ENCODE measurements around the gene ARID3A.
"Not testable (repeated sequence)": the region's sequence is repeated elsewhere in the genome, so short reads cannot be mapped to it uniquely, and the experiment has no call there.

ARID3A gene

DNA sequence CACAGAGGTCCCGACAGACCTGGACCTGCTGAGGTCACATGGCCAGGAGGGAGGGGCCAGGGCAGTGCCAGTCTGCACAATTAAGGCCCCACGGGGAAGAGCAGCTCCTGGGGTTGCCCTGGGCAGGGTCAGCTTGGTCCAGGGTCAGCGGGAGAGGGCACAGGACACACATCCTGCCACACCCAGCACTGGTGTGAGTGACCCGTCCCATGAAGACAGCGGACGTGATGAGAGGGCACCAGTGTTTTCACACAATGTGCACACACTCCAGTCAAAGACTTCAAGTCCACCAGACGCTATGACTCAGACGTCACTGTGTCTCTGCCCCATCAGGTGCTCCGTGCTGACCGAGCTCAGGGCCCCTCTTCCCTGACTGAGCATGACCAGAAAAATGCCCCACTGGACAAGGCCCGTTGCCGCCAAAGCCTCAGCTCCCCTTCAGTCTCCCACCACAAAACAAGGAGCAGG is 90.8 kb downstream of the ARID3A start:
- no peaks in the 10 kb centered on the region for H3K27me3 Mint-ChIP-seq
- no peaks in the 10 kb centered on the region for H3K9me3 Mint-ChIP-seq
- H3K4me1 Mint-ChIP-seq (ENCODE audit: low read depth): peaks cover 39% of the 10 kb centered on the region
- H3K36me3 Mint-ChIP-seq (ENCODE audit: low read depth): peaks cover 7% of the 10 kb centered on the region
- H3K27ac Mint-ChIP-seq: peak overlapping the region; percentile 79
- peak overlapping the region; percentile 35 for H3K4me3 Mint-ChIP-seq

DNA sequence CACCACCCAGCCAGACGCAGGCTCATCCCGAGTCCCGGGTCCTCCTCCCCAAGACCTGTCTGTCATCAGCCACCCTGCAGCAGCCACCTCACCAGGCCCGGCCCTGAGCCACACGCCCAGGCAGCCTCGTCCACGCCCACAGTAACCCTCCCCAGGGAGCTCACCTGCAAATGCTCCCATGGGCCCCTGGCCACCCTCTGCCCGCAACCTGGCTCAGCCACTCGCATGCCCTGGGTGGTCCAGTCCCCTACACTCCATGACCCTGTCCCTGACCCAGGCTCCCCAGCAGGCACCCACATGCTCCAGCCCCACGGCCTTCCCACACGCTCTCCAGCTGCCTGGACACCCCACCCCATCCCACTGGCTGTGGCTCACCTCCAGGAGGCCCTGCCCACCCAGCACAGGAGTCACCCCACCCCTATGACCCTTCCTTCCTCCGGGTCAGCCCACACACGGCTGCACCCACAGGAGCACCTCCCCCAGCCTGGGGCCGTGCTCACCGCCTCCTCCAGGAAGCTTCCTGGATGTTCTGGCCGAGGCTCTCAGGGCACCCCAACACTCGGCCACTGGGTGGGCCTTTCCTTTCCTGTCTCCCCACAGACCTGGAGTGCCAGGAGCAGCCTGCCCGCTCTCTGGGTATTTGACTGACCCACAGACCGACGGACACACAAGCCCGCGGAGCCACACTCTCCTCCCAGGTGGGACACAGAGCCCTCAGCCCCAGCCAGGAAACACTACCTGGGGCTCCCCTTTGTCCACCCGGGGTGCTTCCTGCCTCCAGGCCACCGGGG is 91.5 kb downstream of the ARID3A start:
- Mint-ChIP-seq H3K27ac (peak overlapping the region; percentile 79), H3K36me3 (ENCODE audit: low read depth) (peaks cover 7% of the 10 kb centered on the region), H3K9me3 (no peaks in the 10 kb centered on the region), H3K4me3 (peak overlapping the region; percentile 35), H3K27me3 (no peaks in the 10 kb centered on the region), H3K4me1 (ENCODE audit: low read depth) (peaks cover 40% of the 10 kb centered on the region)

GRCh38 chr19:1017906-1018305 is 92.1 kb downstream of the ARID3A start:
- H3K4me1 Mint-ChIP-seq (ENCODE audit: low read depth): peaks cover 40% of the 10 kb centered on the region
- peak overlapping the region; percentile 79 for H3K27ac Mint-ChIP-seq
- no peaks in the 10 kb centered on the region for H3K9me3 Mint-ChIP-seq
- H3K27me3 Mint-ChIP-seq: no peaks in the 10 kb centered on the region
- peaks cover 7% of the 10 kb centered on the region for H3K36me3 Mint-ChIP-seq (ENCODE audit: low read depth)
- H3K4me3 Mint-ChIP-seq: peak overlapping the region; percentile 30

GRCh38 chr19:1018393-1018792 is 92.6 kb downstream of the ARID3A start:
- Mint-ChIP-seq H3K27ac (no peak overlapping the region), H3K4me1 (ENCODE audit: low read depth) (peaks cover 40% of the 10 kb centered on the region), H3K36me3 (ENCODE audit: low read depth) (peaks cover 7% of the 10 kb centered on the region)

GRCh38 chr19:1018932-1019615 is 93.2 kb downstream of the ARID3A start:
- Mint-ChIP-seq H3K9me3 (no peaks in the 10 kb centered on the region), H3K4me1 (ENCODE audit: low read depth) (peaks cover 40% of the 10 kb centered on the region), H3K36me3 (ENCODE audit: low read depth) (peaks cover 7% of the 10 kb centered on the region)

More at GRCh38 chr19:1018393-1018792, 92.6 kb downstream of the ARID3A start:
- H3K9me3 Mint-ChIP-seq: no peaks in the 10 kb centered on the region
- peak overlapping the region; percentile 93 for H3K4me3 Mint-ChIP-seq
- H3K27me3 Mint-ChIP-seq: no peaks in the 10 kb centered on the region

GRCh38 chr19:1019616-1019961 is 93.8 kb downstream of the ARID3A start:
- Mint-ChIP-seq H3K9me3 (no peaks in the 10 kb centered on the region), H3K27ac (peak overlapping the region; percentile 90), H3K27me3 (no peaks in the 10 kb centered on the region), H3K4me1 (ENCODE audit: low read depth) (peaks cover 40% of the 10 kb centered on the region), H3K4me3 (peak overlapping the region; percentile 93), H3K36me3 (ENCODE audit: low read depth) (peaks cover 7% of the 10 kb centered on the region)

More at GRCh38 chr19:1018932-1019615, 93.2 kb downstream of the ARID3A start:
- peak overlapping the region; percentile 67 for H3K27ac Mint-ChIP-seq
- peak overlapping the region; percentile 93 for H3K4me3 Mint-ChIP-seq
- H3K27me3 Mint-ChIP-seq: no peaks in the 10 kb centered on the region

GRCh38 chr19:1019980-1020867 is 94.4 kb downstream of the ARID3A start:
- Mint-ChIP-seq H3K4me3 (peak overlapping the region; percentile 93), H3K9me3 (no peaks in the 10 kb centered on the region), H3K4me1 (ENCODE audit: low read depth) (peaks cover 43% of the 10 kb centered on the region), H3K27me3 (no peaks in the 10 kb centered on the region), H3K27ac (peak overlapping the region; percentile 90), H3K36me3 (ENCODE audit: low read depth) (peaks cover 7% of the 10 kb centered on the region)

DNA sequence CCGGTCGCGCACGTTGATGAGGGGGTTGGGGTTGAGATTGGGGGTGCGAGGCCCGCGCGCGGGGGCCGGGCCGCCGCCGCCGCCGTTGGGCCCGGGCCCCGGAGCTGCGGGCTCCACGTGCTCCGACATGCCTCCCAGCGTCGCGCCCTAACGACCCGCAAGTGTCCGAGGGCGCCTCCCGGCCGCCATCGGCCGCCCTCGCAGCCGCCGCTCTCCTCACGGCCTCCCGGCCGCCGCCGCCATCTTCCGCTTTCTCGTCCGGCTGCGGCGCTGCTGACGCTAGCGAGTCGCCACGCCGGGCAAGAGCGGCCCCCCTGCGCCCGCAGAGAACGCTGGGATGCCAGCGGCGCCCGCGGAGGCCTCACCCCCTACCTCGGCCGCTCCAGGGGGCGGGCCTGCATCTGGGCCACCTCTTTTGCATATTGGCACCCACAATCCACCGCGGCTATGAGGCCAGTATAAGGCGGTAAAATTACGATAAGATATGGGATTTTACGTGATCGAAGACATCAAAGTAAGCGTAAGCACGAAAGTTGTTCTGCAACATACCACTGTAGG is 95.1 kb downstream of the ARID3A start, which contains the start of gene TMEM259:
TSS of gene TMEM259 (minus strand) at position 256 of the 558 bp plus-strand sequence. CDS start at position 129, 127 bp downstream.
- peaks cover 7% of the 10 kb centered on the region for H3K36me3 Mint-ChIP-seq (ENCODE audit: low read depth)
- peak within 1 kb of the TSS; percentile 93 for H3K4me3 Mint-ChIP-seq
- H3K27me3 Mint-ChIP-seq: no peaks in the 10 kb centered on the region
- no peaks in the 10 kb centered on the region for H3K9me3 Mint-ChIP-seq
- H3K27ac Mint-ChIP-seq: peak within 1 kb of the TSS; percentile 99
- H3K4me1 Mint-ChIP-seq (ENCODE audit: low read depth): peaks cover 44% of the 10 kb centered on the region

- not testable (repeated sequence) for H3K27me3 Mint-ChIP-seq; H3K36me3 Mint-ChIP-seq (ENCODE audit: low read depth); H3K27ac Mint-ChIP-seq; H3K4me3 Mint-ChIP-seq; H3K9me3 Mint-ChIP-seq
- peaks cover 27% of the 10 kb centered on the region for H3K4me1 Mint-ChIP-seq (ENCODE audit: low read depth)
These were observed 98.0 kb downstream of the ARID3A start for GRCh38 chr19:1023883-1024188.

GRCh38 chr19:1025080-1025479 is 99.2 kb downstream of the ARID3A start:
- H3K36me3 Mint-ChIP-seq (ENCODE audit: low read depth); H3K27ac Mint-ChIP-seq: not testable (repeated sequence)
- H3K4me1 Mint-ChIP-seq (ENCODE audit: low read depth): peaks cover 28% of the 10 kb centered on the region

More at GRCh38 chr19:1025080-1025479, 99.2 kb downstream of the ARID3A start:
- not testable (repeated sequence) for H3K9me3 Mint-ChIP-seq, H3K27me3 Mint-ChIP-seq
- H3K4me3 Mint-ChIP-seq: peak overlapping the region; percentile 43

Measured in stimulated activated naive CD8-positive, alpha-beta T cell treated with anti-CD3 and anti-CD28 coated beads, Interleukin-15, Interleukin-2, amounts not matched to agents 100 ng/mL and 50 ng/mL, for 24 hours (primary cell).